ENCODE measurements around the gene COX7A2L. TPM values are rescaled to one million over a fixed set of nuclear protein-coding genes. Genes with fewer than 3 reads are reported as not detected.

The COX7A2L gene
- total and polyA plus RNA-seq, 4 donors = 55.0 to 102 (median 77.0) TPM

DNA sequence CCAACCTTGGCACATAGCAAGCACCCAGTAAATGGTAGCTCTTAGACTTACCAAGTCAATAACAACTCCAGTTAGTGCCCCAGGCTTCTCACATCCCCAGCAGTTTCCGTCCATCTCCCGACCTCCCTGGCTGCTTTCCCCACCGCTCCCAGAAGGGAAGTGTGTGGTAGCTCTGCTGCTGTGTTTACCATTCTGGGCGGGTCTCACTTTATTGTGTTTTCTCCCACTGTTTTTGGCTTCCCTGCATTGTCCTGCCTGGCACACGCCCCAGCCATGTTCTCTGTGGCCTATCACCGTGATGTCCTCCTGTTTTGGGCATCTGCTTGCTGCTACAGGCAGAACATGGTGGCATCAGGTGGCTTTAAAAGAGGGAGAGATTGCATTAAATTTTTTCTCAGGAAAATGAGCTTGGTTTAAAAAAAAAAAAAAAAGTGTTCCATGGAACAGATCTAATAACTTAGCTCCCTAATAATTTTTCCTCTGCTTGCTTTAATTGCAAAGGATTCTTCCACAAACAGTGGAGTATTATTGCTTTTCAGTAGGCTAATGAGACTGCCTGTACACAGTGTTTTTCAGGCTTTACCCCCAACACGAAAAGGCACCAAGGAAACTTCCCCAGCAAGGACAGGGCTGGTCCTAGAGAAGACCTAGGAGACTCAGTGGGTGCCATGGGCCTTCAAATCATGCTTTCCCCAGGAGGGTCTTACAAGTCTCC is 8.0 kb upstream of the COX7A2L start:
- no peak overlapping the region for H3K9ac ChIP-seq (ENCODE audit: low read depth in 1 of 2, low read length in 2 of 2)
- no peaks in the 10 kb centered on the region for H3K36me3 ChIP-seq (ENCODE audit: control insufficient read depth in 4 of 4, insufficient read depth in 3 of 4, low read depth in 1 of 4, low read length in 3 of 4)
- no peak overlapping the region for H3K4me3 ChIP-seq (ENCODE audit: low read depth in 1 of 3, low read length in 3 of 3)
- H3K27me3 ChIP-seq (ENCODE audit: control insufficient read depth in 4 of 4, insufficient read depth in 4 of 4, low read length in 3 of 4) = no peaks in the 10 kb centered on the region
- no peaks in the 10 kb centered on the region for H3K9me3 ChIP-seq (ENCODE audit: control insufficient read depth in 4 of 4, low read length in 3 of 4)
- no peak for TF ChIP-seq SP1 (IDR thresholded peaks at IDR 0.05)
- TF ChIP-seq FOXA2 (IDR thresholded peaks at IDR 0.05) = no peak
- TF ChIP-seq NR2F2 (IDR thresholded peaks at IDR 0.05) = no peak
- TF ChIP-seq JUND (IDR thresholded peaks at IDR 0.05) = no peak
- no peak for TF ChIP-seq HNF4G (IDR thresholded peaks at IDR 0.05)
- no peak for TF ChIP-seq FOXA1 (IDR thresholded peaks at IDR 0.05)
- no peak for TF ChIP-seq YY1 (IDR thresholded peaks at IDR 0.05)
- TF ChIP-seq, protein P1, sequence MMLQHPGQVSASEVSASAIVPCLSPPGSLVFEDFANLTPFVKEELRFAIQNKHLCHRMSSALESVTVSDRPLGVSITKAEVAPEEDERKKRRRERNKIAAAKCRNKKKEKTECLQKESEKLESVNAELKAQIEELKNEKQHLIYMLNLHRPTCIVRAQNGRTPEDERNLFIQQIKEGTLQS (IDR thresholded peaks at IDR 0.05) = no peak
- TF ChIP-seq GABPA (IDR thresholded peaks at IDR 0.05 in 1 of 2, conservative IDR thresholded peaks at IDR 0.05 in 1 of 2) = no peak
- TF ChIP-seq, protein P2, sequence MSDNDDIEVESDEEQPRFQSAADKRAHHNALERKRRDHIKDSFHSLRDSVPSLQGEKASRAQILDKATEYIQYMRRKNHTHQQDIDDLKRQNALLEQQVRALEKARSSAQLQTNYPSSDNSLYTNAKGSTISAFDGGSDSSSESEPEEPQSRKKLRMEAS (IDR thresholded peaks at IDR 0.05) = no peak
- TF ChIP-seq, protein P3, sequence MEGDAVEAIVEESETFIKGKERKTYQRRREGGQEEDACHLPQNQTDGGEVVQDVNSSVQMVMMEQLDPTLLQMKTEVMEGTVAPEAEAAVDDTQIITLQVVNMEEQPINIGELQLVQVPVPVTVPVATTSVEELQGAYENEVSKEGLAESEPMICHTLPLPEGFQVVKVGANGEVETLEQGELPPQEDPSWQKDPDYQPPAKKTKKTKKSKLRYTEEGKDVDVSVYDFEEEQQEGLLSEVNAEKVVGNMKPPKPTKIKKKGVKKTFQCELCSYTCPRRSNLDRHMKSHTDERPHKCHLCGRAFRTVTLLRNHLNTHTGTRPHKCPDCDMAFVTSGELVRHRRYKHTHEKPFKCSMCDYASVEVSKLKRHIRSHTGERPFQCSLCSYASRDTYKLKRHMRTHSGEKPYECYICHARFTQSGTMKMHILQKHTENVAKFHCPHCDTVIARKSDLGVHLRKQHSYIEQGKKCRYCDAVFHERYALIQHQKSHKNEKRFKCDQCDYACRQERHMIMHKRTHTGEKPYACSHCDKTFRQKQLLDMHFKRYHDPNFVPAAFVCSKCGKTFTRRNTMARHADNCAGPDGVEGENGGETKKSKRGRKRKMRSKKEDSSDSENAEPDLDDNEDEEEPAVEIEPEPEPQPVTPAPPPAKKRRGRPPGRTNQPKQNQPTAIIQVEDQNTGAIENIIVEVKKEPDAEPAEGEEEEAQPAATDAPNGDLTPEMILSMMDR (IDR thresholded peaks at IDR 0.05; ENCODE audit: low read depth, low read length, missing input control) = no peak
- no peak for TF ChIP-seq EGR1 (IDR thresholded peaks at IDR 0.05; ENCODE audit: low read depth in 2 of 2)
- TF ChIP-seq RAD21 (IDR thresholded peaks at IDR 0.05) = no peak
- no peak for TF ChIP-seq RXRA (IDR thresholded peaks at IDR 0.05)
- TF ChIP-seq TAF1 (conservative IDR thresholded peaks at IDR 0.05) = no peak
- TF ChIP-seq HNF4A (conservative IDR thresholded peaks at IDR 0.05) = no peak
- WGBS = 78% methylated on average over 7 of the region's 7 CpGs
- no peak for DNase-seq (ENCODE audit: low spot score)
- H3K27ac ChIP-seq (ENCODE audit: low read depth in 1 of 2, low read length in 2 of 2) = no peak overlapping the region
- no peaks in the 10 kb centered on the region for H3K4me1 ChIP-seq (ENCODE audit: control insufficient read depth in 4 of 4, insufficient read depth in 4 of 4, low read length in 3 of 4)

DNA sequence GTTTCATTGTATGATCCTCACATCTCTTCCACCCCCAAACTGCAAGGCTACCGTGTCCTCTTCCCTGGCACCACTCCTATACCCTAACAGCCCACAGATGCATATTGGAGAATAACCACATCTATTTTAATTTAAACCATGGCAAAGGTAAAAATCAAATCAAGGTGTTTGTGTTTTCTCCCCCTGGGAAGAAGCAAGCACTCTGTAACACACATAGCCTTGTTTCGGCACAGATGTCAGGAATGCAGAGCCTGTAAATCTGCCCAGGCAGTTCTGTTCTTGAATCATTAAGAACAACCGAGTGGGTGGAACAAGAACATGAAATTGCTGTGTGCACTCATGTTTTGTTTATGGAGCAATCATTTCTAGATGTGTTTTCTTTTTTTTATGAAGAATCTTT is 6.8 kb upstream of the COX7A2L start:
- H3K4me3 ChIP-seq (ENCODE audit: low read depth in 1 of 3, low read length in 3 of 3) = no peak overlapping the region

More for the DNA sequence above, 6.8 kb upstream of the COX7A2L start:
- Histone ChIP-seq H3K4me1 (ENCODE audit: control insufficient read depth in 4 of 4, insufficient read depth in 4 of 4, low read length in 3 of 4) (no peaks in the 10 kb centered on the region), H3K36me3 (ENCODE audit: control insufficient read depth in 4 of 4, insufficient read depth in 3 of 4, low read depth in 1 of 4, low read length in 3 of 4) (no peaks in the 10 kb centered on the region), H3K27me3 (ENCODE audit: control insufficient read depth in 4 of 4, insufficient read depth in 4 of 4, low read length in 3 of 4) (no peaks in the 10 kb centered on the region), H3K9me3 (ENCODE audit: control insufficient read depth in 4 of 4, low read length in 3 of 4) (no peaks in the 10 kb centered on the region), H3K27ac (ENCODE audit: low read depth in 1 of 2, low read length in 2 of 2) (no peak overlapping the region), H3K9ac (ENCODE audit: low read depth in 1 of 2, low read length in 2 of 2) (no peak overlapping the region)
- TF ChIP-seq RXRA (IDR thresholded peaks at IDR 0.05) (no peak), EGR1 (IDR thresholded peaks at IDR 0.05; ENCODE audit: low read depth in 2 of 2) (no peak), YY1 (IDR thresholded peaks at IDR 0.05) (no peak), HNF4A (conservative IDR thresholded peaks at IDR 0.05) (no peak), TAF1 (conservative IDR thresholded peaks at IDR 0.05) (no peak), HNF4G (IDR thresholded peaks at IDR 0.05) (no peak), FOXA2 (IDR thresholded peaks at IDR 0.05) (no peak), SP1 (IDR thresholded peaks at IDR 0.05) (no peak), JUND (IDR thresholded peaks at IDR 0.05) (no peak), RAD21 (IDR thresholded peaks at IDR 0.05) (no peak), NR2F2 (IDR thresholded peaks at IDR 0.05) (no peak)
- TF ChIP-seq, protein P3 (IDR thresholded peaks at IDR 0.05; ENCODE audit: low read depth, low read length, missing input control) = no peak
- TF ChIP-seq, protein P2 (IDR thresholded peaks at IDR 0.05) = no peak
- TF ChIP-seq, protein P1 (IDR thresholded peaks at IDR 0.05) = no peak
- TF ChIP-seq, protein P4, sequence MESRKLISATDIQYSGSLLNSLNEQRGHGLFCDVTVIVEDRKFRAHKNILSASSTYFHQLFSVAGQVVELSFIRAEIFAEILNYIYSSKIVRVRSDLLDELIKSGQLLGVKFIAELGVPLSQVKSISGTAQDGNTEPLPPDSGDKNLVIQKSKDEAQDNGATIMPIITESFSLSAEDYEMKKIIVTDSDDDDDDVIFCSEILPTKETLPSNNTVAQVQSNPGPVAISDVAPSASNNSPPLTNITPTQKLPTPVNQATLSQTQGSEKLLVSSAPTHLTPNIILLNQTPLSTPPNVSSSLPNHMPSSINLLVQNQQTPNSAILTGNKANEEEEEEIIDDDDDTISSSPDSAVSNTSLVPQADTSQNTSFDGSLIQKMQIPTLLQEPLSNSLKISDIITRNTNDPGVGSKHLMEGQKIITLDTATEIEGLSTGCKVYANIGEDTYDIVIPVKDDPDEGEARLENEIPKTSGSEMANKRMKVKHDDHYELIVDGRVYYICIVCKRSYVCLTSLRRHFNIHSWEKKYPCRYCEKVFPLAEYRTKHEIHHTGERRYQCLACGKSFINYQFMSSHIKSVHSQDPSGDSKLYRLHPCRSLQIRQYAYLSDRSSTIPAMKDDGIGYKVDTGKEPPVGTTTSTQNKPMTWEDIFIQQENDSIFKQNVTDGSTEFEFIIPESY (IDR thresholded peaks at IDR 0.05) = no peak
- no peak for DNase-seq (ENCODE audit: low spot score)
- WGBS = 83% methylated on average over 3 of the region's 3 CpGs
